DMS114 treated with DMSO at 0.1 percent for 48 hours (cell line): ENCODE measurements around the gene CAMKMT.

Source experiments
- DNase-seq: peaks from one replicate; lab custom pipeline; 2025; ENCODE audit not compliant: unreplicated experiment; lab: John Stamatoyannopoulos, UW

CAMKMT gene

GRCh38 chr2:44789971-44790721, 428.4 kb downstream of the CAMKMT start:
- no peak for DNase-seq

GRCh38 chr2:44793322-44793870, 431.6 kb downstream of the CAMKMT start:
- no peak for DNase-seq

- DNase-seq, result no peak
Observed at GRCh38 chr2:44796771-44797170, 435.0 kb downstream of the CAMKMT start.

GRCh38 chr2:44798139-44798659, 436.5 kb downstream of the CAMKMT start:
- no peak for DNase-seq

- no peak for DNase-seq
Observed at GRCh38 chr2:44799105-44799504, 437.4 kb downstream of the CAMKMT start.

GRCh38 chr2:44799754-44800153, 438.0 kb downstream of the CAMKMT start:
- DNase-seq, result no peak

- no peak for DNase-seq
Observed at GRCh38 chr2:44801289-44801840, 439.6 kb downstream of the CAMKMT start.

- no peak for DNase-seq
Observed at GRCh38 chr2:44801841-44802776, 440.4 kb downstream of the CAMKMT start.

- DNase-seq, result no peak
Observed at GRCh38 chr2:44802777-44803424, 441.2 kb downstream of the CAMKMT start.

GRCh38 chr2:44804406-44805265, 442.9 kb downstream of the CAMKMT start:
- no peak for DNase-seq

GRCh38 chr2:44805401-44806235, 443.9 kb downstream of the CAMKMT start:
- DNase-seq, result no peak

- DNase-seq, result no peak
Observed at GRCh38 chr2:44807201-44808025, 445.7 kb downstream of the CAMKMT start.

- no peak for DNase-seq
Observed at GRCh38 chr2:44810892-44811530, 449.3 kb downstream of the CAMKMT start.

GRCh38 chr2:44813165-44813564, 451.4 kb downstream of the CAMKMT start:
- DNase-seq, result no peak

GRCh38 chr2:44813658-44814057, 451.9 kb downstream of the CAMKMT start:
- no peak for DNase-seq

- no peak for DNase-seq
Observed at GRCh38 chr2:44817256-44817655, 455.5 kb downstream of the CAMKMT start.

- DNase-seq, result no peak
Observed at GRCh38 chr2:44817673-44818335, 456.1 kb downstream of the CAMKMT start.
